ENCODE measurements around the gene ALKBH8.
"Not testable (repeated sequence)": the region's sequence is repeated elsewhere in the genome, so short reads cannot be mapped to it uniquely, and the experiment has no call there.

The ALKBH8 gene

GRCh38 chr11:107472966-107473365, 92.6 kb downstream of the ALKBH8 start:
- TF ChIP-seq, protein P1, sequence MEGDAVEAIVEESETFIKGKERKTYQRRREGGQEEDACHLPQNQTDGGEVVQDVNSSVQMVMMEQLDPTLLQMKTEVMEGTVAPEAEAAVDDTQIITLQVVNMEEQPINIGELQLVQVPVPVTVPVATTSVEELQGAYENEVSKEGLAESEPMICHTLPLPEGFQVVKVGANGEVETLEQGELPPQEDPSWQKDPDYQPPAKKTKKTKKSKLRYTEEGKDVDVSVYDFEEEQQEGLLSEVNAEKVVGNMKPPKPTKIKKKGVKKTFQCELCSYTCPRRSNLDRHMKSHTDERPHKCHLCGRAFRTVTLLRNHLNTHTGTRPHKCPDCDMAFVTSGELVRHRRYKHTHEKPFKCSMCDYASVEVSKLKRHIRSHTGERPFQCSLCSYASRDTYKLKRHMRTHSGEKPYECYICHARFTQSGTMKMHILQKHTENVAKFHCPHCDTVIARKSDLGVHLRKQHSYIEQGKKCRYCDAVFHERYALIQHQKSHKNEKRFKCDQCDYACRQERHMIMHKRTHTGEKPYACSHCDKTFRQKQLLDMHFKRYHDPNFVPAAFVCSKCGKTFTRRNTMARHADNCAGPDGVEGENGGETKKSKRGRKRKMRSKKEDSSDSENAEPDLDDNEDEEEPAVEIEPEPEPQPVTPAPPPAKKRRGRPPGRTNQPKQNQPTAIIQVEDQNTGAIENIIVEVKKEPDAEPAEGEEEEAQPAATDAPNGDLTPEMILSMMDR (IDR thresholded peaks at IDR 0.05; ENCODE audit: low read length), result no peak
- no peak for TF ChIP-seq EZH2 (IDR thresholded peaks at IDR 0.05; ENCODE audit: borderline replicate concordance, low read length)
- no peak overlapping the region for H3K4me3 ChIP-seq (ENCODE audit: low read depth, low read length, poor library complexity, severe bottlenecking)
- H3K9ac ChIP-seq (ENCODE audit: low read length), result no peak overlapping the region
- no peaks in the 10 kb centered on the region for H3K9me2 ChIP-seq (ENCODE audit: low read depth, low read length)
- no peaks in the 10 kb centered on the region for H3K36me3 ChIP-seq (ENCODE audit: insufficient read depth, low read length)
- H3K27ac ChIP-seq (ENCODE audit: low read depth, low read length, poor library complexity, severe bottlenecking), result no peak overlapping the region
- H3F3A ChIP-seq (ENCODE audit: insufficient read depth, low read length), result no peaks in the 10 kb centered on the region
- no peaks in the 10 kb centered on the region for H3K4me1 ChIP-seq (ENCODE audit: insufficient read depth, low read length, severe bottlenecking)
- H3K9me3 ChIP-seq (ENCODE audit: low read length), result no peaks in the 10 kb centered on the region
- H4K20me1 ChIP-seq (ENCODE audit: insufficient read depth, low read length), result no peaks in the 10 kb centered on the region
- no peak overlapping the region for H2AFZ ChIP-seq (ENCODE audit: low read length)
- no peaks in the 10 kb centered on the region for H3K79me2 ChIP-seq (ENCODE audit: insufficient read depth, low read length)
- no peak overlapping the region for H3K4me2 ChIP-seq (ENCODE audit: low read length)
- no peaks in the 10 kb centered on the region for H3K27me3 ChIP-seq (ENCODE audit: insufficient read depth, low read length)

- Histone ChIP-seq H3K27ac (ENCODE audit: low read depth, low read length, poor library complexity, severe bottlenecking) (no peak overlapping the region), H3K9ac (ENCODE audit: low read length) (no peak overlapping the region), H3K79me2 (ENCODE audit: insufficient read depth, low read length) (no peaks in the 10 kb centered on the region), H3K4me2 (ENCODE audit: low read length) (no peak overlapping the region), H3K27me3 (ENCODE audit: insufficient read depth, low read length) (no peaks in the 10 kb centered on the region), H3K4me3 (ENCODE audit: low read depth, low read length, poor library complexity, severe bottlenecking) (no peak overlapping the region), H3K9me2 (ENCODE audit: low read depth, low read length) (no peaks in the 10 kb centered on the region), H2AFZ (ENCODE audit: low read length) (no peak overlapping the region), H4K20me1 (ENCODE audit: insufficient read depth, low read length) (no peaks in the 10 kb centered on the region), H3K4me1 (ENCODE audit: insufficient read depth, low read length, severe bottlenecking) (no peaks in the 10 kb centered on the region), H3F3A (ENCODE audit: insufficient read depth, low read length) (no peaks in the 10 kb centered on the region), H3K9me3 (ENCODE audit: low read length) (no peaks in the 10 kb centered on the region), H3K36me3 (ENCODE audit: insufficient read depth, low read length) (no peaks in the 10 kb centered on the region)
- no peak for TF ChIP-seq EZH2 (IDR thresholded peaks at IDR 0.05; ENCODE audit: borderline replicate concordance, low read length)
- TF ChIP-seq, protein P1 (IDR thresholded peaks at IDR 0.05; ENCODE audit: low read length), result no peak
These were observed 96.9 kb downstream of the ALKBH8 start for GRCh38 chr11:107468596-107468995.

DNA sequence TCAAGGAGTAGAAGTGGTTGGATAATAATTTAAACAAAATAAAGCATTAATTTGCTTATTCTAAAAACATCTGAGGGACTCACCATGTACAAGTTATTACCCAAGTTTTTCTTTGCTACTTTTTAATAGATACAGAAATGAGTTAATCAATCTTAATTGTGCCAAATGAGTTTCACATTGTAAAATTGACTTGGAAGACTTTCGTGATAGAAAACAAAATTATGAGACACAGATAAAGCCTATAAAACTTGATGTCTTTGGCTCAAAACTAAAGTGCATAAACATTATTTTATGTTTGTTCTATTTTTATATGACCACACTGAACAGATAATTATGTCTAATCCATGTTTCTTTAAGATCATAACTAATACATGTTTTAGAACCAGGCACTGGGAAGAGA, 97.8 kb downstream of the ALKBH8 start:
- no peak overlapping the region for H3K27ac ChIP-seq (ENCODE audit: low read depth, low read length, poor library complexity, severe bottlenecking)
- no peaks in the 10 kb centered on the region for H3K79me2 ChIP-seq (ENCODE audit: insufficient read depth, low read length)
- no peak overlapping the region for H3K4me3 ChIP-seq (ENCODE audit: low read depth, low read length, poor library complexity, severe bottlenecking)
- no peaks in the 10 kb centered on the region for H3K4me1 ChIP-seq (ENCODE audit: insufficient read depth, low read length, severe bottlenecking)
- no peak overlapping the region for H3K4me2 ChIP-seq (ENCODE audit: low read length)
- no peaks in the 10 kb centered on the region for H3K9me2 ChIP-seq (ENCODE audit: low read depth, low read length)
- H3K9me3 ChIP-seq (ENCODE audit: low read length), result no peaks in the 10 kb centered on the region
- no peaks in the 10 kb centered on the region for H3K27me3 ChIP-seq (ENCODE audit: insufficient read depth, low read length)
- H2AFZ ChIP-seq (ENCODE audit: low read length), result no peak overlapping the region
- H3F3A ChIP-seq (ENCODE audit: insufficient read depth, low read length), result no peaks in the 10 kb centered on the region
- TF ChIP-seq, protein P1 (IDR thresholded peaks at IDR 0.05; ENCODE audit: low read length), result no peak
- no peak for TF ChIP-seq EZH2 (IDR thresholded peaks at IDR 0.05; ENCODE audit: borderline replicate concordance, low read length)
- H4K20me1 ChIP-seq (ENCODE audit: insufficient read depth, low read length), result no peaks in the 10 kb centered on the region
- H3K36me3 ChIP-seq (ENCODE audit: insufficient read depth, low read length), result no peaks in the 10 kb centered on the region
- no peak overlapping the region for H3K9ac ChIP-seq (ENCODE audit: low read length)

GRCh38 chr11:107466275-107466866, 99.2 kb downstream of the ALKBH8 start:
- not testable (repeated sequence) for H2AFZ ChIP-seq (ENCODE audit: low read length); H3K4me2 ChIP-seq (ENCODE audit: low read length)

More at GRCh38 chr11:107466275-107466866, 99.2 kb downstream of the ALKBH8 start:
- not testable (repeated sequence) for H3K9me2 ChIP-seq (ENCODE audit: low read depth, low read length); H3K4me3 ChIP-seq (ENCODE audit: low read depth, low read length, poor library complexity, severe bottlenecking); H3K9me3 ChIP-seq (ENCODE audit: low read length); H3F3A ChIP-seq (ENCODE audit: insufficient read depth, low read length); H3K27ac ChIP-seq (ENCODE audit: low read depth, low read length, poor library complexity, severe bottlenecking); H3K4me1 ChIP-seq (ENCODE audit: insufficient read depth, low read length, severe bottlenecking); H3K36me3 ChIP-seq (ENCODE audit: insufficient read depth, low read length); H3K27me3 ChIP-seq (ENCODE audit: insufficient read depth, low read length); H3K9ac ChIP-seq (ENCODE audit: low read length); H3K79me2 ChIP-seq (ENCODE audit: insufficient read depth, low read length); H4K20me1 ChIP-seq (ENCODE audit: insufficient read depth, low read length)
